Loucy (cell line): ENCODE measurements around the gene BAG3.

Source experiments
- CTCF ChIP-seq: fragments of 200-600 bp; sonication (generic); conservative IDR thresholded peaks from 2 replicates; pipeline ENCODE4 v1.5.1; 2014; ENCODE audit warnings: mild to moderate bottlenecking, antibody characterized with exemption, low read length
- EZH2phosphoT487 ChIP-seq: fragments of 200-600 bp; IDR thresholded peaks from 2 replicates; pipeline ENCODE4 v1.6.1; 2018; ENCODE audit warnings: antibody characterized with exemption, mild to moderate bottlenecking, moderate library complexity, borderline replicate concordance

- no peak for TF ChIP-seq CTCF
- TF ChIP-seq EZH2phosphoT487: no peak
Measured at GRCh38 chr10:119693262-119693957, 42.2 kb downstream of the BAG3 start.
